ENCODE results near the gene PTPRH. TPM values are rescaled to one million over a fixed set of nuclear protein-coding genes. Genes with fewer than 3 reads are reported as not detected.

The PTPRH gene
- total RNA-seq, 1 experiment from 2014 or later, result 2.3 TPM

- H3K4me3 Mint-ChIP-seq (ENCODE audit: unreplicated experiment), result no peak overlapping the region
- CTCF ChIA-PET, result no interaction called here
These were observed 22.3 kb upstream of the PTPRH start for GRCh38 chr19:55231391-55232285.

DNA sequence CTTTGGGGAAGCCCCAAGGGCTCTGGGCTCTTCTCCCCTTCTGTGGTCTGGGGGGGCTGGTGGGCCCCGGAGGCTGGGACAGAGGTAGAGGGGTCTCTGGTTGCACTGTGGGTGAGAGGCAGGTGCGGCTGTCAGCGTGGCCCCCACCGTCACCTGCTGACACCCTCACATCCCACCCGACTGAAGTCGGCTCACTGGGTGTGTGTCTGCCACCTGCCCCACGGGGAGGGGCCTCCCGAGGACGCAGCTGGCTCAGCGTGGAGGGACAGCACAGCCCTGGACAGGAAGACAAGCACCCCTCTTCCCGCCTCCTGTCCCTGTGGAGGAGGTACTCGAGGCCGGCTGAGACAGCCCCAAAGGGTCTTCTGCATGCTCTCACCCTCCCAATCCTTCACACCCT is 21.5 kb upstream of the PTPRH start:
- Mint-ChIP-seq H3K27ac (ENCODE audit: unreplicated experiment) (no peak overlapping the region), H3K4me3 (ENCODE audit: unreplicated experiment) (no peak overlapping the region), H3K4me1 (ENCODE audit: low read depth, unreplicated experiment) (peaks cover 29% of the 10 kb centered on the region), H3K36me3 (ENCODE audit: insufficient read depth, unreplicated experiment) (peaks cover 69% of the 10 kb centered on the region), H3K9me3 (ENCODE audit: unreplicated experiment) (no peaks in the 10 kb centered on the region), H3K27me3 (ENCODE audit: insufficient read depth, unreplicated experiment) (no peaks in the 10 kb centered on the region)
- no peak for DNase-seq
- POLR2A ChIA-PET, result no interaction called here
- Histone ChIP-seq H3K36me3 (ENCODE audit: control insufficient read depth, insufficient read depth, low read length) (peaks cover 4% of the 10 kb centered on the region), H3K4me1 (peaks cover 32% of the 10 kb centered on the region), H3K27me3 (replicated peaks; ENCODE audit: control insufficient read depth, insufficient read depth, low read length) (no peaks in the 10 kb centered on the region), H3K4me3 (ENCODE audit: low read depth, low read length) (no peak overlapping the region), H3K9me3 (no peaks in the 10 kb centered on the region)
- TF ChIP-seq CTCF (IDR thresholded peaks at IDR 0.05; ENCODE audit: insufficient read depth in 1 of 2, low read depth in 1 of 2, low read length in 1 of 2, severe bottlenecking in 1 of 2, unreplicated experiment in 1 of 2), result no peak
- CTCF ChIA-PET, result no interaction called here
- intact Hi-C loops (cut with micrococcal nuclease; ENCODE audit: unreplicated experiment), result no loop called here
- BruUV-seq (replicated peaks), result no TSS peak

More at GRCh38 chr19:55231391-55232285, 22.3 kb upstream of the PTPRH start:
- peaks cover 32% of the 10 kb centered on the region for H3K4me1 ChIP-seq
- H3K27ac Mint-ChIP-seq (ENCODE audit: unreplicated experiment), result no peak overlapping the region
- no peaks in the 10 kb centered on the region for H3K9me3 Mint-ChIP-seq (ENCODE audit: unreplicated experiment)
- H3K36me3 Mint-ChIP-seq (ENCODE audit: insufficient read depth, unreplicated experiment), result peaks cover 72% of the 10 kb centered on the region
- BruUV-seq (replicated peaks), result no TSS peak
- H3K9me3 ChIP-seq, result no peaks in the 10 kb centered on the region
- H3K4me3 ChIP-seq (ENCODE audit: low read depth, low read length), result no peak overlapping the region
- DNase-seq, result no peak
- peaks cover 7% of the 10 kb centered on the region for H3K36me3 ChIP-seq (ENCODE audit: control insufficient read depth, insufficient read depth, low read length)
- no peaks in the 10 kb centered on the region for H3K27me3 Mint-ChIP-seq (ENCODE audit: insufficient read depth, unreplicated experiment)
- H3K27me3 ChIP-seq (replicated peaks; ENCODE audit: control insufficient read depth, insufficient read depth, low read length), result no peaks in the 10 kb centered on the region
- intact Hi-C loops (cut with micrococcal nuclease; ENCODE audit: unreplicated experiment), result no loop called here
- no peak for TF ChIP-seq CTCF (IDR thresholded peaks at IDR 0.05; ENCODE audit: insufficient read depth in 1 of 2, low read depth in 1 of 2, low read length in 1 of 2, severe bottlenecking in 1 of 2, unreplicated experiment in 1 of 2)
- POLR2A ChIA-PET, result no interaction called here
- peaks cover 25% of the 10 kb centered on the region for H3K4me1 Mint-ChIP-seq (ENCODE audit: low read depth, unreplicated experiment)

GRCh38 chr19:55230329-55230728 is 21.0 kb upstream of the PTPRH start:
- DNase-seq, result no peak
- TF ChIP-seq CTCF (IDR thresholded peaks at IDR 0.05; ENCODE audit: insufficient read depth in 1 of 2, low read depth in 1 of 2, low read length in 1 of 2, severe bottlenecking in 1 of 2, unreplicated experiment in 1 of 2), result no peak
- peaks cover 32% of the 10 kb centered on the region for H3K4me1 ChIP-seq
- Mint-ChIP-seq H3K4me3 (ENCODE audit: unreplicated experiment) (no peak overlapping the region), H3K27ac (ENCODE audit: unreplicated experiment) (no peak overlapping the region), H3K36me3 (ENCODE audit: insufficient read depth, unreplicated experiment) (peaks cover 69% of the 10 kb centered on the region), H3K4me1 (ENCODE audit: low read depth, unreplicated experiment) (peaks cover 33% of the 10 kb centered on the region), H3K9me3 (ENCODE audit: unreplicated experiment) (no peaks in the 10 kb centered on the region), H3K27me3 (ENCODE audit: insufficient read depth, unreplicated experiment) (no peaks in the 10 kb centered on the region)
- POLR2A ChIA-PET, result no interaction called here
- intact Hi-C loops (cut with micrococcal nuclease; ENCODE audit: unreplicated experiment), result no loop called here
- H3K36me3 ChIP-seq (ENCODE audit: control insufficient read depth, insufficient read depth, low read length), result peaks cover 4% of the 10 kb centered on the region
- H3K4me3 ChIP-seq (ENCODE audit: low read depth, low read length), result no peak overlapping the region
- no peaks in the 10 kb centered on the region for H3K9me3 ChIP-seq
- CTCF ChIA-PET, result no interaction called here
- no TSS peak for BruUV-seq (replicated peaks)
- no peaks in the 10 kb centered on the region for H3K27me3 ChIP-seq (replicated peaks; ENCODE audit: control insufficient read depth, insufficient read depth, low read length)

All from Caco-2 (cell line).